SK-N-MC (cell line): ENCODE results near the gene ANKRD35.

Source experiments
- EZH2 ChIP-seq: fragments of 200-600 bp; sonication (generic); IDR thresholded peaks from one replicate; pipeline ENCODE4 v1.6.1; 2017; ENCODE audit warnings: antibody characterized with exemption
- FOXP2 ChIP-seq: optimal IDR thresholded peaks from 2 replicates; pipeline ENCODE3; 2011; ENCODE audit warnings: mild to moderate bottlenecking, moderate library complexity; ENCODE audit not compliant: insufficient read depth; ENCODE audit errors: extremely low read length, control extremely low read depth
- POLR2AphosphoS5 ChIP-seq: IDR thresholded peaks from 2 replicates; pipeline ENCODE4 v1.6.1; 2012; ENCODE audit warnings: mild to moderate bottlenecking, low read depth, low read length, borderline replicate concordance

DNA sequence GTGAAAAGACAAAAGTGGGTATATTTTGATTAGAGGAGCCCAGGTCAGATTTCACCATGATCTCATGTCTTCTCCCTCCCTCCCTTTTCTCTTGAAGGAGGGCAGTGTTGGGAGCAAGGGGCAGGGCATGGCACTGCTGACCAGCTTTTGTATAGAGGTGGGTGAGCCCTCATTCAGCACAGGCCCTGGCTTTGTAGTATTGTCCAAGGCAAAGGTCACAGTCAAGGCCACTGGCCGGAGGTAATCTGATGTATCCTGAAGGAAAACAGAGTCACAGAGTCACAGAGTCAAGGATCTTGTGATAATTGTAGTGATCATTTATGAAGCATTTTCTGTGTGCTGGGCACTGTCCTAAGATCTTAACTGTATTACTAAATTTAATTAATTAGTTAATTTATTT, 12.3 kb upstream of the ANKRD35 start:
- TF ChIP-seq EZH2 (no peak), POLR2AphosphoS5 (no peak), FOXP2 (no peak)
